Psoas muscle (tissue), 8 donors: ENCODE measurements around the gene MIS18A. TPM values are rescaled to one million over a fixed set of nuclear protein-coding genes. Genes with fewer than 3 reads are reported as not detected.

ENCODE experiments used
- ATAC-seq, 4 donors: fragments of 200-7000 bp; cut with Tn5 transposase; one replicate each; pipeline ENCODE4 v1.9.1; 2020; ENCODE audit warnings: moderate library complexity in 3 of 4, mild to moderate bottlenecking in 2 of 4
- DNase-seq, 2 donors: peaks; one replicate each; pipeline ENCODE4 v3.0.0-alpha.2; 2020
- H3K27ac ChIP-seq: fragments of 200-600 bp; one replicate; pipeline ENCODE4 v1.8.0; 2022
- H3K27me3 ChIP-seq, 3 donors: fragments of 200-600 bp in 1 of 3; one replicate each; pipeline versions ENCODE4 v1.6.1 to v1.8.0; 2013 to 2022; ENCODE audit warnings: low read length in 2 of 3, mild to moderate bottlenecking in 2 of 3, moderate library complexity in 1 of 3; ENCODE audit not compliant: insufficient read depth in 3 of 3
- H3K36me3 ChIP-seq, 2 donors: fragments of 200-600 bp in 1 of 2; one replicate each; pipeline versions ENCODE4 v1.6.1 to v1.8.0; 2013 to 2022; ENCODE audit warnings: low read depth in 1 of 2, mild to moderate bottlenecking in 1 of 2, moderate library complexity in 1 of 2; ENCODE audit not compliant: insufficient read depth in 1 of 2
- H3K4me1 ChIP-seq: fragments of 200-600 bp; one replicate; pipeline ENCODE4 v1.8.0; 2022
- H3K4me3 ChIP-seq: fragments of 200-600 bp; one replicate; pipeline ENCODE4 v1.8.0; 2022; ENCODE audit warnings: mild to moderate bottlenecking
- H3K9me3 ChIP-seq: fragments of 200-600 bp; one replicate; pipeline ENCODE4 v1.8.0; 2022
- CTCF ChIP-seq: fragments of 200-600 bp; IDR thresholded peaks from one replicate; pipeline ENCODE4 v1.8.0; 2022; ENCODE audit warnings: antibody characterized with exemption
- WGBS, 3 donors: extraction: QIAGEN DNeasy Blood & Tissue Kit; methylation state at CpG; one replicate each; pipeline versions ENCODE4 v1.1.6 to v1.1.7; 2013; 5-methylcytosine and 5-hydroxymethylcytosine counted together
- intact Hi-C, 2 donors: fragments of 100-400 bp; cut with DNase I; formaldehyde crosslinking; loops; one replicate each; pipeline versions ENCODE4 v1.11.0 to v1.14.2; 2022
- polyA plus RNA-seq, 3 donors: library from polyadenylated mRNA; stranded (reverse); fragments of 200-250 nt; gene quantifications; one replicate each; pipeline ENCODE4 v1.2.3, GENCODE V29; 2013
- total RNA-seq, 4 donors: library from RNA; stranded (reverse); fragmentation: NEBNext Ultra II Directional in 2 of 4; extraction: Animal tissue kit (Norgen Biotek cat#: 25700) in 2 of 4; gene quantifications; one replicate each; pipeline versions ENCODE4 v1.2.1 to v1.2.4, GENCODE V29; 2021 to 2023
- donor health status: healthy with polysubstance abuse.
- donor health status: DM: no; HTN: no; CAD: no; lungs with moderate emphysema.
- donor health status: Bipolar disorder and iron deficiency.
- donor health status: healthy.
- donor health status: DM: yes; HTN: yes; CAD: no.
- donor health status: DM: no; HTN: no; CAD: no.
- donor health status: DM: no; HTN: no; CAD: no.
- donor health status: DM: yes; HTN: yes; CAD: no.

The MIS18A gene
- total and polyA plus RNA-seq, 7 donors, result 0.92 to 4.7 (median 1.4) TPM

- WGBS, 3 donors, result 88 to 93% (median 89%) methylated on average over 10 of the region's 10 CpGs
- Histone ChIP-seq H3K4me3 (no peak overlapping the region), H3K27me3 (no peaks in the 10 kb centered on the region), H3K4me1 (no peaks in the 10 kb centered on the region), H3K27ac (no peak overlapping the region), H3K36me3 (peaks cover 0 to 32% of the 10 kb centered on the region in 2 donors), H3K9me3 (no peaks in the 10 kb centered on the region)
- DNase-seq, result no peak
- no peak for TF ChIP-seq CTCF
- intact Hi-C loops, result no loop called here
- no peak for ATAC-seq
Measured at GRCh38 chr21:32308696-32309095, 29.8 kb upstream of the MIS18A start.

GRCh38 chr21:32307706-32308105 lies 28.9 kb upstream of the MIS18A start:
- no peak for ATAC-seq
- H3K27me3 ChIP-seq, result no peaks in the 10 kb centered on the region
- 94 to 99% (median 95%) methylated on average over 4 of the region's 4 CpGs for WGBS, 3 donors

GRCh38 chr21:32306021-32306780 lies 27.4 kb upstream of the MIS18A start:
- Histone ChIP-seq H3K36me3 (peaks cover 0 to 17% of the 10 kb centered on the region in 2 donors), H3K4me1 (no peaks in the 10 kb centered on the region), H3K4me3 (no peak overlapping the region), H3K27ac (no peak overlapping the region), H3K9me3 (no peaks in the 10 kb centered on the region), H3K27me3 (no peaks in the 10 kb centered on the region)
- DNase-seq (no peak), ATAC-seq (peak in 1 of 4 donors; percentile 16)
- intact Hi-C loops, result no loop called here
- 50 to 58% (median 56%) methylated on average over 22 of the region's 22 CpGs for WGBS, 3 donors
- no peak for TF ChIP-seq CTCF

More at GRCh38 chr21:32307706-32308105, 28.9 kb upstream of the MIS18A start:
- DNase-seq, result no peak
- Histone ChIP-seq H3K4me3 (no peak overlapping the region), H3K36me3 (peaks cover 0 to 24% of the 10 kb centered on the region in 2 donors), H3K9me3 (no peaks in the 10 kb centered on the region), H3K4me1 (no peaks in the 10 kb centered on the region), H3K27ac (no peak overlapping the region)
- TF ChIP-seq CTCF, result no peak
- intact Hi-C loops, result no loop called here

GRCh38 chr21:32304998-32305397 lies 26.1 kb upstream of the MIS18A start:
- H3K4me3 ChIP-seq, result no peak overlapping the region
- H3K27me3 ChIP-seq, result no peaks in the 10 kb centered on the region
- H3K9me3 ChIP-seq, result no peaks in the 10 kb centered on the region
- no peak for ATAC-seq
- no peak overlapping the region for H3K27ac ChIP-seq
- no peaks in the 10 kb centered on the region for H3K4me1 ChIP-seq
- 95 to 99% (median 95%) methylated on average over 7 of the region's 7 CpGs for WGBS, 3 donors
- intact Hi-C loops, result no loop called here
- DNase-seq, result no peak
- TF ChIP-seq CTCF, result no peak
- H3K36me3 ChIP-seq, result peaks cover 0 to 12% of the 10 kb centered on the region in 2 donors

GRCh38 chr21:32303385-32303784 lies 24.5 kb upstream of the MIS18A start:
- ATAC-seq (no peak), DNase-seq (no peak)
- Histone ChIP-seq H3K27me3 (no peaks in the 10 kb centered on the region), H3K27ac (no peak overlapping the region), H3K36me3 (peaks cover 0 to 12% of the 10 kb centered on the region in 2 donors), H3K4me1 (no peaks in the 10 kb centered on the region), H3K4me3 (no peak overlapping the region), H3K9me3 (no peaks in the 10 kb centered on the region)
- WGBS, 3 donors, result 96 to 100% (median 96%) methylated on average over 1 of the region's 1 CpG
- TF ChIP-seq CTCF, result no peak
- intact Hi-C loops, result no loop called here
